AML-193 (cell line): ENCODE data around the gene AUTS2.

Source experiments
- DNase-seq, 2 experiments: peaks; one replicate each; lab custom pipeline; 2025; lab: John Stamatoyannopoulos, UW

The AUTS2 gene

GRCh38 chr7:70460071-70460470 lies 861.8 kb downstream of the AUTS2 start:
- no peak for DNase-seq

DNA sequence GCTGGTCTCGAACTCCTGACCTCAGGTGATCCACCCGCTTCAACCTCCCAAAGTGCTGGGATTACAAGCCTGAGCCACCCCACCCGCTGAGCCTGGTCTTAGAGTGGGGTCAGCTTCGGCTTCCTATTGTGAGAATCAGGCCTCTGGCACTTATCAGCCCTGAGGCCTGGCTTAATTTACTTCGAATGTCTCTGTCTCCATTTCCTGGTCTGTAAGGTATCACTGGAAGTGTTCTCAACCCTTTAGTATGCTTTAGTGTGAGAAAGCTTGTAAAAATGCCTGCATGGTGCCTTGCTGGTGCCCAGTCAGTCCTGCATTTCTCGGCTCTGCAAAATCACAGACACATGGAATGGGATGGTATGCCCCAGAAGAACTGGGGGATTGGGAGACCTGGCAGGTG lies 862.3 kb downstream of the AUTS2 start:
- no peak for DNase-seq

GRCh38 chr7:70463352-70463938 lies 865.2 kb downstream of the AUTS2 start:
- no peak for DNase-seq

DNA sequence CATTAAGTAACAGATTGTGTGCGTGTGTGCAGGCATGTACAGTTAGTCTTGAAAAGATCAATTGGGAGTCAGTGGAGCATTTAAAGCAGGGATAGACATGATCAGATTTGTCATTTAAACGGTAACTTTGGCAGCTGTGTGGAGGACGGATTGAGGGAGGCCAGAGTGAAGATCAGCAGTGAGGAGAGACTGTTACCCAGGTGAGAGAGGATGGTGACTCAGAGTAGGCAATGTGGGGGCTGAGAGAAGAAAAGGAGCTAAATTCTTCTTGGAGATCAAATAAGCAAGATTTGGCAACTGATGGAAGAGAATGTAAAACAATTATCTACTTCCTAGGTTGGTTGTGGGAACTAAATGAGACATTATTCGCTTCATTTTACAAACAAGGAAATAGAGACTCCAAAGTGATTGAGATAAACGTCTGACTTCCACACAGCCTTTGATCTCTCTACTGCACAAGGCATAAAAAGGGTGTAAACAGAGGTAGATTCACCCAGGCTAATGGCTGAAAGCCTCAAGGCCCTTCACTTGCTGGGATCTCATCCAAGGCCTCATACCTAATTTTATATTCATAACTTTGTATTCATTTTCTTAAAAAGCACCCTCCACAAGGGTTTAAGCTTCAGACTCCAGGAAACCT lies 868.6 kb downstream of the AUTS2 start:
- DNase-seq: no peak

DNA sequence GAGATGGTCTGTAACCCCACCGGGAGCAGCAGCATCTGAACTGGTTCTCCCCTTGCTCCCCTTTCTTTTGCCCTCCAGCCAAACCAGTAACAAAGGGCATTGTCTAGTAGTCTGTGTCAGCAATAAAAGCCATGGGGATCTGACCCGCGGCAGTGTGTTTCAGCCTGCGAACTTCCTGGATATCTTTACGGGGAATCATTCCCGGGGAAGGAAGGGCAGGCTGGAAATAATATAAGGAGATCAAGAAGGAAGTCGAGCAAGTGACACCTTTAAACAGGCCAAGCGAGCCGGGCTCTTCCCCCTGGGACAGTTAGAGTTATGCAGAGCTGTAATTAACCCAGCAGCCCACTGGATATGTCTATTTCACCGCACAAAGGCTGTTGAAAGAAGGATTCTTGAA lies 872.5 kb downstream of the AUTS2 start:
- no peak for DNase-seq

DNA sequence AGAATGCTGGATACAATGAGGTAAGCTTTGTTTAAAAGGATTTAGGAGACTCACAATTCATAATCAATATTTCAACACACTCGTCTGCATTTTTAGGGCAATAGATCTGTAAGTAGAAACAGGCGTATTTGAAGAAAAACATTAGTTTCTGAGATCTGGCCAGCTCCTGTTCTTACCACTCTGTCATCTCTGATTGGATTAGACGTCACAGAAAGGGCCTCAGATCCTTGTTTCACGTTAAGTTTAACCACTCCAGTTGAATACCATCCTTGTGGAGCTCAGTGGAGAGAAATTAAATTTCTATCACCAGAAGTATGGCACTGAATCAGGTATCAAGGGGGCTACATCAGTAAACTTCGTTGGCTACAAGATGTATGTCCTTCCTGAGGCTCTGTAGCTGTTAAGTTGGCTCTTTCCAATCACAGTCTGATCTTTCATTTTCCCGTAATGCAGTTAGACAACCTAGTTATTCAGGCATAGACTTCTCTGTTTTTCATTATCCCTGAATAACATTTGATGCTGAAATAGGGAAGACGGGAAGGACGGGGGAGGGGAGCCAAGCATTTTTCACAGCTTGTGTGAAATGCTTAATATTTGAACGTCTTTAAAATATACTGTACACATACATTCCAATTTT lies 874.4 kb downstream of the AUTS2 start:
- DNase-seq: no peak

- DNase-seq: no peak
Measured at GRCh38 chr7:70474639-70475234, 876.5 kb downstream of the AUTS2 start.

DNA sequence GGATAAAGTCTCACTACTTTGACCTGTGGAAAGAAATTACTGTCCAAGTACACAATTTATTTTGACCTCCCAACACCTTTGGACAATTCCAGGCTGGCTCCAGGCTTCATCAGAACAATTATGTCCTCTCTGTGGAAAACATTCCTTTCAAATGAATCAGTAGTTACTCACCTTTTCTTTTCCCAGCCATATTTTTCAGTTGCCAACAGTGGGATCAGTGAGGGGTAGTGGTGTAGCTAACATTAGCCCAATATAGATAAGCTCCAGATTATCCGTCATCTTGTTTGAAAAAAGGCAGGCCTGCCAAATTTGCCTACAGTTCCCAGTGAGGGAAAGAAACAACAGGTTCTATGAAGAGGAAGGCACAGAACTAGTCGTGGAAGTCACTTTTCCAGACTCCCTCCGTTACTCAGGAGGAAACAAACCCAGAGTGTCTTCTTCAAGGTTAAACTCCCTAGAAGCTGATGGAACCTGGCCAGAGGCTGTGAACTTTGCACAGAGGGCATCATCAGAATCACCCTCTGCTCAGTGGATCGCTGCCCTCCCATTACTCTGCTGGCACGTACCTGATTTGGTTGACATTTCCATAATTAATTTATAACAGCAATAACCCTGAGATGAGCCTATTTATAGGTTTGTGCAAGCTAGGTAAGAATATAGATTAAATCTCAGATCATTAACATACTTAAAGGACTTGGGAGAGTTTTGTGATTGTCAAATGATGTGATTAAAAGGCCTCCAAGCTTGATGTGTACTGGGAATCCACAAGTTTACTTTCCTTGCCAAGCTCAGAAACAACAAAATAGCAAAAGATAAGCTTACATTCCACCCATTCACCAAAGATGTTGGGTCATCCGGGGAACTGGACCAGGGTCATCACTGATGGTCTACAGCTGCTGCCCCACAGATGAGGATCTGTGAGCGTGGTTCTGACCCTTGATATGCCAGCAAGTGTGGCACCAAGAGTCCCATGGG lies 879.0 kb downstream of the AUTS2 start:
- no peak for DNase-seq

- no peak for DNase-seq
Measured at GRCh38 chr7:70479153-70480021, 881.1 kb downstream of the AUTS2 start.

DNA sequence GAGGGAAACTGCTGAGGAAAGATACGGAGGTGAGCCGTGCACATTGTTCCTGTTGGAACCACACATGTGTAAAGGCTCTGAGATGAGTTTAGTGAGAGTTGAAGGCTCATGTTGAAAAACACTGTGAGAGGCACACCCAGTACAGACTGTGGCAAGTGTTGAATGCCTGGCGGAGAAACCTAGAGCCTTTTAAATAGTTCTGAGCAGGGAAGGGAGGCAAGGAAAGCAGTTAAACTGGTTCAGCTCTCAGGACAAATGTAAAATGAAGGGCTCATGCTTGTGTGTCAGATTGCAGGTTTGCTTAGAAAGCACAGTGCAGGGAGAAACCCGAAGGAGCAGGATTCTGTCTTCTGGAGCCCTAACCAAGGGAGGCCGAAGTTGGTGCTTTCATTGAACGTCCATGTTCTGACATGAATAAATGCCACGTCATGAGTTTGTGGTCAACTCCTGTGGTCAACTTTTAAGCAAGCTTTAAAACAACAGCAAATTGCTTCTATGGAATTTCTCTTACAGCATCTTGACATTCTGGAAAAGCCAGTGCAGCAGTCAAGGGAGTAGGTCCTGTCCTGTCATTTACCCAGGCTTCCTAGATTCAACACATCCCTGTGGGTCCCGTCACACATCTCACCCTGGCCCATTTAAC lies 882.8 kb downstream of the AUTS2 start:
- DNase-seq: no peak

DNA sequence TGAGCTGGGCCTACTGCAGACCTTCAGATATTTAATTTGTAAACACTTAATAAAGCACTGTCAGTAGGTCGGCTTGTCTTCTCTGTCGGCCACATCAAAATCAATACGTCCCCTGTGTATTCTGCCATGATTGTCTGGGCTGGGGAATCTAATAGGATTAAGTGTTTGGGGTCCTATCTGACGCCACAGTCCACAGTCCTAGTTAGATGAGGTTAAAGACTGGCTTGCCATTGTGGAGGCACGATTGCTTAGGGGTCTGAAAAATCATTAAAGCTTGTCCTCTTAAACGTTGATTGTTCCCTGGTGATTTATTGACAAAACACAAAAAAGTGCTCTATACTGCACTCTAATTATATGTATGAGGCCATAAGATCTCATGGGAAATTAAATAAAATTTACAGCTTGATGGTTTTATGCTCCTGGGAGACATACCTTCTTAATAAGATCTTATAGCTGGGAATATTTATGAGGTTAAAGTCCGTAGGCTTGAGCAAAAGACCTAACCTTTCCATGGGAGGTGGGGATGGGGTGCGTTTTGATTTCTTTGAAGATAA lies 883.4 kb downstream of the AUTS2 start:
- DNase-seq: no peak

GRCh38 chr7:70484255-70484654 lies 886.0 kb downstream of the AUTS2 start:
- DNase-seq: no peak

- no peak for DNase-seq
Measured at GRCh38 chr7:70486977-70487376, 888.7 kb downstream of the AUTS2 start.

- no peak for DNase-seq
Measured at GRCh38 chr7:70487428-70487827, 889.2 kb downstream of the AUTS2 start.

- no peak for DNase-seq
Measured at GRCh38 chr7:70487886-70488285, 889.6 kb downstream of the AUTS2 start.

DNA sequence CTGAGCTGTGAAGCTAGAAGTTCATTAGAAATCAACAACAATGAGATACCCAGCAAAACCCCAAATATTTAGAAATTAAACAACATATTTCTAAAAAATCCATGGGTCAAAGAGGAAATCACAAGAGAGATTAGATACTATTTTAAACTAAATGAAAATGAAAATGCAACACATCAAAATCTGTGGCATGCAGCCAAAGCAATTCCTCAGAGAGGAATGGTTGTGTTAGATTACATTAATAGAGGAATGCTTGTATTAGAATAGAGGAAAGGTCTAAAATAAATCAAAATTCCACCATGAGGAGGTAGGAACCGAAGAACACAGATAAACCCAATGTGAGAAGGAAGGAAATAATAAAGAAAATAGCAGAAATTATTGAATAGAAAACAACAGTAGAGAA lies 891.5 kb downstream of the AUTS2 start:
- no peak for DNase-seq

DNA sequence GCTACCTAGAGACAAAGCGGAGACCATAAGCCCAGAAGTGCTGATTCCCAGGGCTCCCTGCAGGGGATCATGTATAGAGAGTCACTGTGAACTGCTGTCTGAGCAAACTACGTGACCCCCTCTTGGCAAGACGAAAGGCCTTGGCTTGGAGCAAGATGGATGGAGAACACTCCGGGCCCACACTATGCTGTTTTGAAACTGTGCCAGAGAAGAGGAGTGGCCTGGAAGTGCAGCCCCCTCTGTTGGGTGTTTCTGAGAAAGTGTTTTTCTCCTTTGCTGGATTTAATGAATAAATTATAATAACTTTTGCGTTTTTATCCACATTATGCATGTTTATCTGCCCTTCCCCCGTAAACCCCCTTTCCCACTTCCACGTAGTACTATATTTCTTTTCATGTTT lies 894.4 kb downstream of the AUTS2 start:
- no peak for DNase-seq

DNA sequence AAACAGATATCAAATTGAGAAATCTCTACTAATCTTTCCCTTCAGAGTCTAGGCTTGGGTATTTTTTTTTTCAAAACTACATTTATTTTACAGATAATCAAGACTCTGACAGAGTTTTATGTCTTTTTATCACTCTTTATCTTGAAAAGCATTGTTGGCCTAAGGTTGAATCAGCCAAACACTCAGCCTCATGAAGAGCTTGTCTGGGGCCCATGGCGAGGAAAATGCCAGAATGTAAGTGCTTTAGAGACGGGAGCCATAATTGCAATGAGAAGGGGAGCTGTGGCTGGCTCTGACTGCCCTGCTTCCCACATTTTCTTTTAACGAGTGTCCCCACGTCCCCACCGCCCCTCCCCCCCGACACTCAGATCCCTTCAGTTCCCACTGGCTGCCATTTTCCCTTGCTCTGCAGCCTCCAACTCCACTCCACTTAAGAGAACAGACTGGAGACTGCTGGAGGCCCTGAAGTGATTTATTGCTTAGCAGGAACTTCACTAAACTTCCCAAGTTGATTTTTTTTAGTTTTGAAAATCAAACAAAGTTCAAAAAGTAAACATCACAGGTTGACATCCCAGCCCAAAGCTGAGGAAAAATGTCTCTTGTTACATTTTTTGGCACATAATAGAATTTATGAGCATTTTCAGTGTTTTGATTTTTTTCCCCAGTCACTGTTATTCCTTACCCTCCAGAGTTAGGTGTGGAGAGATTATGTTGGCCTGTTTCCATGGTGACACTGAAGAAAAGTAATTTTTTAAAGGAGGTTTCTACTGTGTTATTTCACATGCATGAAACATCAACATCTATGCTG lies 896.2 kb downstream of the AUTS2 start:
- no peak for DNase-seq

- DNase-seq: no peak
Measured at GRCh38 chr7:70495033-70495376, 896.7 kb downstream of the AUTS2 start.

GRCh38 chr7:70497793-70498192 lies 899.5 kb downstream of the AUTS2 start:
- no peak for DNase-seq
